ENCODE measurements around the gene RPTOR.

Gene RPTOR

DNA sequence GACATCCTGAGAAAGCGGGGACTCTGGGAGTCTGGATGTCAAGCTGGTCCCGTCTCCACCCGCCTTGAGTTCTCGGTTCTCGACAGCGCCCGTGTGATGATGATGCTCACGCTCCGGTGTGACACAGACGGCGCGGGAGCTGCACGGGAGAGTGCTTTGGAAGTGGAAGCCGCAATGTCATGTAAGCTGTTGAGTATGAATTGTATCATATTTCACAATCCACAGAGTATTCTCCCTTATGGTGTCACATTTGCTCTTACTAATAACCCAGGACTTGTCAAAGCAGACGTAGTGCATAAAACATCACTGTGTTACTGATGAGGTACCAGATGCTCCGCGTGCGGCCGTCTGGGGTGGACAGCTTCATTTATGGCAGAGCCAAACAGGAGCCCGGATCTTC, 229.5 kb downstream of the RPTOR start:
- no peak overlapping the region for H3K9ac ChIP-seq (ENCODE audit: insufficient read length)
- no peak for TF ChIP-seq FOXP2 (optimal IDR thresholded peaks at IDR 0.05; ENCODE audit: control extremely low read depth, extremely low read length, insufficient read depth)
- no peak for TF ChIP-seq POLR2AphosphoS5 (IDR thresholded peaks at IDR 0.05; ENCODE audit: borderline replicate concordance, low read depth, low read length)
- no peak for TF ChIP-seq EZH2 (IDR thresholded peaks at IDR 0.05)
- no peaks in the 10 kb centered on the region for H3K9me3 ChIP-seq (ENCODE audit: low read depth, low read length)
- DNase-seq (ENCODE audit: low read depth, low spot score) = no peak
- H3K36me3 ChIP-seq (ENCODE audit: insufficient read depth, low read length) = no peaks in the 10 kb centered on the region
- no peak overlapping the region for H3K4me3 ChIP-seq
- no peak overlapping the region for H3K27ac ChIP-seq

DNA sequence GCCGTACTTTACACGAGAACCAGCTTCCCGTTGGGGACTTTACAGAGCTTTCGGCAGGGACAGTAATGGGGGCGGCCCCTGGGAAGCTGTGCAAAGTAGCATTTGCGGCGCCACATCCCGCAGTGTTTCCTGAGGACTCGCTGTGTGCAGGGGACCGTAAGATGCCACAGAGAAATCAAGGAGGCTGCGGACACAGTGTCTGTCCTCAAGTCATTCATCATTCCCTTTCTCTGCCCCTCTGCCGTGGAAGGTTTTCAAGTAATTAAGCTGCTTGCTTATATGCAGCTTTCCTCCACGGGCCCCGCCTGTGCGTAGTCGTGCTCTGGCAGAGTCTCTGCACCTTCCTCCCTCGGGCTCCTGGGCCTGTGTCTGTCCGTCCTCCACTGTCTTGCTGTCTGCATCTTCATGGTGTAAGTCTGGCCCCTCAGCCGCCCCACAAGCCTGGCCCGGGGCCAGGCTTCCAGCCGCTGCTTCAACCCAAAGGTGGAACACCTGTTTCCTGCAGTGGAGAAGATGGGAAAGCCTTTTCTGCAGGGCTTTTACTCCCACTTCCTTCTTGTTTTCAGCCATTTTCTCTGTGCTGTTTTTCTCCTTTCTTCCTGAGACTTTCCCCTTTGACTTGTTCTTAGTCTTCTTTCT, 230.1 kb downstream of the RPTOR start:
- Histone ChIP-seq H3K4me3 (no peak overlapping the region), H3K9me3 (ENCODE audit: low read depth, low read length) (no peaks in the 10 kb centered on the region), H3K36me3 (ENCODE audit: insufficient read depth, low read length) (no peaks in the 10 kb centered on the region), H3K9ac (ENCODE audit: insufficient read length) (no peak overlapping the region), H3K27ac (no peak overlapping the region)
- no peak for DNase-seq (ENCODE audit: low read depth, low spot score)
- TF ChIP-seq FOXP2 (optimal IDR thresholded peaks at IDR 0.05; ENCODE audit: control extremely low read depth, extremely low read length, insufficient read depth) = no peak
- no peak for TF ChIP-seq EZH2 (IDR thresholded peaks at IDR 0.05)
- TF ChIP-seq POLR2AphosphoS5 (IDR thresholded peaks at IDR 0.05; ENCODE audit: borderline replicate concordance, low read depth, low read length) = no peak

DNA sequence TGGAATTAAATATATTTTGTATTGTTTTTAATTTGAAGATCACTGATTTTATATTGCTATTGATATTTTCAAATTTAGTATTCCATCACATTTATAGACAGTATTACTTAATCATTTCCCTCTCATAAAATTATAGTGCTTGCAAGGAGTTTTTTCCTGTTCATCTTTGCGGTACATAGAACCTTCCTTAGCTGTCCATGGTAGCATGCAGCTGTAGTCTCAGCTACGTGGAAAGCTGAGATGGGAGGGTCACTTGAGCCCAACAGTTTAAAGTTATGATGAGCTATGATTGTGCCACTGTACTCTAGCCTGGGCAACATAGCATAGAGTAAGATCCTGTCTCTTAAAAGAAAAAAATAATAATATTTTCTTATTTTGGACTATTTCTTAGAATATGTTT, 231.2 kb downstream of the RPTOR start:
- no peak for TF ChIP-seq EZH2 (IDR thresholded peaks at IDR 0.05)
- no peak overlapping the region for H3K27ac ChIP-seq
- no peak for DNase-seq (ENCODE audit: low read depth, low spot score)
- no peak overlapping the region for H3K4me3 ChIP-seq
- H3K9me3 ChIP-seq (ENCODE audit: low read depth, low read length) = no peaks in the 10 kb centered on the region
- no peaks in the 10 kb centered on the region for H3K36me3 ChIP-seq (ENCODE audit: insufficient read depth, low read length)
- H3K9ac ChIP-seq (ENCODE audit: insufficient read length) = no peak overlapping the region

DNA sequence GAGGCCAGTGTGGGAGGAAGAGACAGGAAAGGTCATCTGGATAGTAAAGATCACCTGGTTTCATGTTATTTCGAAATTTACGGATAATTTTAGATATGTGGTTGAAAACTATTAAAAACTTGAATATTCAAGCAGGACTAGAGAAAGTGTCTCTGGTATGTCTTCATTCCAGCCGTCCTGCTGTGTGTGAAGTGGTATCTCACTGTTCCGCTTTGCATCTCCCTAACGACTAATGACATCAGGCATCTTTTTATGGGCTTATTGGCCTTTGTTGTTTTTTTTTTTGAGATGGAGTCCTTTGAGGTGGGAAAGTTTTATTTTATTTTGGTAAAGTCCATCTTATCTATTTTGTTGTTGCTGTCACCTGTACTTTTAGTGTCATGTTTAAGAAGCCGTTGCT, 232.6 kb downstream of the RPTOR start:
- Histone ChIP-seq H3K4me3 (no peak overlapping the region), H3K9ac (ENCODE audit: insufficient read length) (no peak overlapping the region), H3K36me3 (ENCODE audit: insufficient read depth, low read length) (no peaks in the 10 kb centered on the region), H3K27ac (no peak overlapping the region), H3K9me3 (ENCODE audit: low read depth, low read length) (no peaks in the 10 kb centered on the region)
- no peak for TF ChIP-seq FOXP2 (optimal IDR thresholded peaks at IDR 0.05; ENCODE audit: control extremely low read depth, extremely low read length, insufficient read depth)
- TF ChIP-seq EZH2 (IDR thresholded peaks at IDR 0.05) = no peak
- no peak for TF ChIP-seq POLR2AphosphoS5 (IDR thresholded peaks at IDR 0.05; ENCODE audit: borderline replicate concordance, low read depth, low read length)
- peak; percentile 58 for DNase-seq (ENCODE audit: low read depth, low spot score)

DNA sequence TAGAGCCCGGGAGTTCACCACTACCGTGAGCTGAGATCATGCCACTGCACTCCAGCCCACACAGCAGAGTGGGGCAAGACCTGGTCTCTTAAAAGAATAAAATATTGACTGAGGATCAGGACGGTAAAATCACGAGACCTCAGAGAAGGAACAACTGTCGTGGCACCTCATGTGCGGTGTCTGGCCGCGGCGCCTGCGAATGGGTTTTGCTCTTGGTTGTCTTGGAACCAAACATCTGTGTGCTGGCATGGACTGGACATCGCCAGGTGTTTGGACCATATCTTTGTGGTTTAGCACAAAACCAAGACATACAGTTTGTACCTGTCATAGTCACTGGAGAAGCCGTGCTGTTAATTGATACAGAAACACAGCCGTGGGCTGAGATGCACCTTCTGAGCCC, 234.1 kb downstream of the RPTOR start:
- Histone ChIP-seq H3K9me3 (ENCODE audit: low read depth, low read length) (no peaks in the 10 kb centered on the region), H3K36me3 (ENCODE audit: insufficient read depth, low read length) (no peaks in the 10 kb centered on the region), H3K9ac (ENCODE audit: insufficient read length) (no peak overlapping the region), H3K27ac (no peak overlapping the region), H3K4me3 (no peak overlapping the region)
- no peak for TF ChIP-seq FOXP2 (optimal IDR thresholded peaks at IDR 0.05; ENCODE audit: control extremely low read depth, extremely low read length, insufficient read depth)
- no peak for TF ChIP-seq POLR2AphosphoS5 (IDR thresholded peaks at IDR 0.05; ENCODE audit: borderline replicate concordance, low read depth, low read length)
- TF ChIP-seq EZH2 (IDR thresholded peaks at IDR 0.05) = no peak
- DNase-seq (ENCODE audit: low read depth, low spot score) = no peak

DNA sequence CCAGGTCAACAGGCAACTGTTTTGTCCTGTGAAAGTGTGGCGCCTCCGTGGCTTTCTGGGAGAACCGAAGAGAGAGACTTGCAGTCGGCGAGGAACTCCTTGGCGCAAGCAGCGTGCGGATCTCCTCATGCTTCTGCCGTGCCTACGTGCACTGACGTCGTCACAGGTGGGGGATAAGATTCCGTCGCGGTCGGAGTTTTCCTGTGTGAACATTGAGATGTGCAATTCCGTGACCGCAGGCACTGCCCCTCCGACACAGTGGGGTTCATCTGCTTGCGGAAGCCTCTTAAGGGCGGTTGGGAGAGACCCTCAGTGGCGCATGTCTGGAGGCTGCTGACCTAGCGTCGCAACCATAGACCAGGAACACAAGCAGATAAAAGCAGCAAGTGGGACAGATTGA, 234.7 kb downstream of the RPTOR start:
- Histone ChIP-seq H3K36me3 (ENCODE audit: insufficient read depth, low read length) (no peaks in the 10 kb centered on the region), H3K9ac (ENCODE audit: insufficient read length) (no peak overlapping the region), H3K4me3 (no peak overlapping the region), H3K27ac (no peak overlapping the region), H3K9me3 (ENCODE audit: low read depth, low read length) (no peaks in the 10 kb centered on the region)
- TF ChIP-seq POLR2AphosphoS5 (IDR thresholded peaks at IDR 0.05; ENCODE audit: borderline replicate concordance, low read depth, low read length) (no peak), EZH2 (IDR thresholded peaks at IDR 0.05) (no peak), FOXP2 (optimal IDR thresholded peaks at IDR 0.05; ENCODE audit: control extremely low read depth, extremely low read length, insufficient read depth) (no peak)
- DNase-seq (ENCODE audit: low read depth, low spot score) = no peak

DNA sequence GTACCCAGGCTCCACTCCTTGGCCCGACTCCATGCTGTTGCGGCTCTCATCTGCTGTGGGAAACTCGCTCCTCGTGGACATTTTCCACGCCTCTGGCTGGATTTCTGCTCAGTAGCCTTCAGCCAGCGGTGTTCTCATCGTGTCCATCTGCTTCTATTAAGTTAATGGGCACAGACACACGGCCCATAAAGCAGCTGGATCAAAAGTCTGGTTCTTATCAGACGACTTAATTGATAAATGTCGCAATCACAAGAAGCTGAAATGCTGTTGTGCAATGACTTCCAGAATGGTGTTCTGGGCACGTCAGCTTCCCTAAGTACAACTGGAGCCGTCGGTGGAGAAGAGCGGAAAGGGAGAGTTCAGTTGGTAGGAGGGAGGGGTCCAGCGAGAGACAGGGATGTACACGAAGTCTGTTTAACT, 235.3 kb downstream of the RPTOR start:
- no peak overlapping the region for H3K9ac ChIP-seq (ENCODE audit: insufficient read length)
- no peaks in the 10 kb centered on the region for H3K36me3 ChIP-seq (ENCODE audit: insufficient read depth, low read length)
- no peaks in the 10 kb centered on the region for H3K9me3 ChIP-seq (ENCODE audit: low read depth, low read length)
- H3K4me3 ChIP-seq = peak overlapping the region; percentile 64
- no peak for TF ChIP-seq POLR2AphosphoS5 (IDR thresholded peaks at IDR 0.05; ENCODE audit: borderline replicate concordance, low read depth, low read length)
- no peak for TF ChIP-seq FOXP2 (optimal IDR thresholded peaks at IDR 0.05; ENCODE audit: control extremely low read depth, extremely low read length, insufficient read depth)
- no peak for TF ChIP-seq EZH2 (IDR thresholded peaks at IDR 0.05)
- DNase-seq (ENCODE audit: low read depth, low spot score) = peak; percentile 78
- H3K27ac ChIP-seq = no peak overlapping the region

DNA sequence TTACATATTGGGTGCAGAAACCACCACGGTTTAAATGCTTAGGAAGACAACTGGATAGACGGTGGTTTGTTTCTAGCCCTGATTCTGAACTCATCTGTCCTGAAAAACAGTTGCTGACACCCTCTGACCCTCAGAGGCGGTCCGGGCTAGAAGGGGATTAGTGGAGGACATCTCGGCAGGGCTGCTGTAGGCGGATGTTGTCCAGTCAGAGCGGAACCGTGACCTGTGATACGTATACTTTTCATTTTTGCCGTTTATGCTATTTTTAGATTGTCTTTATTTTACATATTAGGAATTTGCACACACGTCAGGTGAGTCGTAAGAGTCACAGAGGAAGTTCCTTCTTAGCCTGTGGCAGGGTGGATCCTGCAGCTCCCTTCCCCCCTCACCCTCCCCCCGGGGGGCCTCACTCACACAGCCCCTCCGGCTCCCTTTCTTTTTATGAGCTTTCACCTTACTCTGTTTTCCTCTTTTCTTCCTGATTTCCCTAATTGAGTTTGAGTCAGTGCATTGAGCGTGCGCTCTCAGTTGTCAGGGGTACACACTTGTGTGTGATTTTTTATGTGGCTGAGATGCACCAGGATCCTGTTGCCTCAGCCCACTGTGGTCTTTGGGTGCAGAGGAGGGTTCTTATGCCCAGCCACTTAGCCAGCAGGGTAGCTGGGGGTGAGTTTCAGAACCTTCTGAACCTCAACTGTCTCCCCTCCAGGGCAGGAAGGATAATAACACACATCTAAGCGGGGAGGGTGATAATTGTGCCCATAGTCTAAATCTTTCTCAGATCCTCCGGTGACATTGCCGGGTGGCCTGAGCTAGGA, 236.0 kb downstream of the RPTOR start:
- H3K27ac ChIP-seq = peak overlapping the region; percentile 43; the same call in 1 of the 2 replicates

More for the DNA sequence above, 236.0 kb downstream of the RPTOR start:
- Histone ChIP-seq H3K4me3 (peak overlapping the region; percentile 64), H3K9me3 (ENCODE audit: low read depth, low read length) (no peaks in the 10 kb centered on the region), H3K36me3 (ENCODE audit: insufficient read depth, low read length) (no peaks in the 10 kb centered on the region), H3K9ac (ENCODE audit: insufficient read length) (no peak overlapping the region)
- DNase-seq (ENCODE audit: low read depth, low spot score) = no peak
- TF ChIP-seq POLR2AphosphoS5 (IDR thresholded peaks at IDR 0.05; ENCODE audit: borderline replicate concordance, low read depth, low read length) = no peak
- TF ChIP-seq FOXP2 (optimal IDR thresholded peaks at IDR 0.05; ENCODE audit: control extremely low read depth, extremely low read length, insufficient read depth) = no peak
- no peak for TF ChIP-seq EZH2 (IDR thresholded peaks at IDR 0.05)
